HG03196 (cell line): Measurements from ENCODE around the gene TAPBP.
"Not testable (repeated sequence)": the region's sequence is repeated elsewhere in the genome, so short reads cannot be mapped to it uniquely, and the experiment has no call there.

Source experiments
- ATAC-seq: cut with Tn5 transposase; IDR thresholded peaks from one replicate; pipeline ENCODE4 v1.9.1; 2021; ENCODE audit not compliant: unreplicated experiment

Gene TAPBP

DNA sequence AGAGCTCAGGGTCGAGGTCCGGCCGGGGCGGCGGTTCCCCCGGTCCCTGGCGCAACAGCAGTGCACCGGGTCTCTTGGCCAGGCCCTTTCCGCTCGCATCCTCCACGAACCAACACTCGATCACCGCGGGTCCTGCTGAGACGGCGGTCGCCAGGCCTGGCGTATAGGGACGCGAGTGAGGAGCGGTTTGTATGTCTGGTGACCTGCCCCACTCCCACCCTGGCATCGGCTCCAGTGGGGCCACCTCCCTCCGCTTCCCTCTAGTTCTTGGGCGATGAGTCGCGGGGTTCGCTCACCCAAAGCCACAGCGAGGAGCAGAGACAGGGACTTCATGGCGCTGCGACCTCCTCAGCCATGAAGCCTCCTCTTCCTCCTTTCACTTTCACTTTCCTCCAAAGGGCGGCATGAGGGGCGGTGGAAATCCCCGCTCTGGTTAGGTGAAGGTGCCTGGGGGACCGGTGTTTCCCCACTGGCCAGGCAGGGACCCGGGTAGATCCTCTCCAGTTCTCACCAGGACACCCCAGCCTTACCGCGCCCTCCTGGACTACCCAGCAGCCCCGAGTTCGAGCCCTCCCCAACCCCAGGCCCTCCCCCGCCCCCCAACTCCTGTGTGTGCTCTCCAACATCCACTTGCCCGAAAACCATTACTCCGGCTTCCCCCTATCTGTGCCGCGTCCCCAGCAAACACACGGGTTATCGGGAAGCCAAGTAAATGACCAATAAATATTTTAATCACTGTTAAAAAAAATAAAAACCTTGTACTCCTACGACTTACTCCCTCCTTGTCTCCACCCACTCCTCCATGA lies at the start of gene TAPBP:
TAPBP (minus strand) TSS at position 370 of the 806 bp plus-strand sequence; CDS start at position 333, 37 bp downstream.
- ATAC-seq, result peak; percentile 37

- ATAC-seq, result not testable (repeated sequence)
Measured at GRCh38 chr6:33363486-33363885, 49.6 kb upstream of the TAPBP start.

DNA sequence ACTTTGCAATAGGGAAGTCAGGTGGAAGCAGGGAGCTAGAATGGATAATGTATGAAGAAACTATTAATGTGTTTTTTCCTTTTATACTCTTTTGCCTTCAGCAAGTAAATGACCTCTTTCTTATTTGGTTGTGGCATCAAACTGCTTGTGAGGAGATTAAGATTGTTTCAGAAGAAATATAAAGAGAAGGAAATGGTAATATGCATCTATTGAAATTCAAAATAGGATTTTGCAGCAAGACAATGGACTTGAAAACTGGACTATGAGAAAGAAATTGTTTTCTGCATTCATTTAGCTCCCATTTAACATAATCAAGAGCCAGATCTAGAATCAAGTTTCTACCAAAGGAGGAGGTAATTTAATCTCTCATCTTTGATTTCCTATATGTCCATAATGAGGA lies 45.5 kb upstream of the TAPBP start:
- ATAC-seq, result no peak

GRCh38 chr6:33357160-33357871 lies 43.4 kb upstream of the TAPBP start:
- ATAC-seq, result not testable (repeated sequence)

GRCh38 chr6:33356295-33356694 lies 42.4 kb upstream of the TAPBP start:
- no peak for ATAC-seq

DNA sequence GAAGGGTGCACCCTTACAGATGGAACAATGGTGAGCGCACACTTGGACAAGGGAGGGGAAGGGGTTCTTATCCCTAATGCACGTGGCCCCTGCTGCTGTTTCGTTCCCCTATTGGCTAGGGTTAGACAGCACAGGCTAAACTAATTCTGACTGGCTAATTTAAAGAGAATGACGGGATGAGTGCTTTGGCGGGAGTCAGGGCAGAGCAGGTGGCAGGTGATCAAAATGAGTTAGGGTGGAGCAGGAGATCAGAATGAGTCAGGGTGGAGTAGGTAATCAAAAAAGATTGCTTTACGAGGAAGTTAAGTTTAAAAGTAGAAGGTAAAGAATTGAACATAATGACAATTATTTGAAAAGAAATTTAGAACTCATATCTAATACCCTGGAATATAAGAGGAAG lies 42.0 kb upstream of the TAPBP start:
- not testable (repeated sequence) for ATAC-seq

- no peak for ATAC-seq
Measured at GRCh38 chr6:33347816-33348215, 33.9 kb upstream of the TAPBP start.

GRCh38 chr6:33346972-33347371 lies 33.1 kb upstream of the TAPBP start:
- not testable (repeated sequence) for ATAC-seq

DNA sequence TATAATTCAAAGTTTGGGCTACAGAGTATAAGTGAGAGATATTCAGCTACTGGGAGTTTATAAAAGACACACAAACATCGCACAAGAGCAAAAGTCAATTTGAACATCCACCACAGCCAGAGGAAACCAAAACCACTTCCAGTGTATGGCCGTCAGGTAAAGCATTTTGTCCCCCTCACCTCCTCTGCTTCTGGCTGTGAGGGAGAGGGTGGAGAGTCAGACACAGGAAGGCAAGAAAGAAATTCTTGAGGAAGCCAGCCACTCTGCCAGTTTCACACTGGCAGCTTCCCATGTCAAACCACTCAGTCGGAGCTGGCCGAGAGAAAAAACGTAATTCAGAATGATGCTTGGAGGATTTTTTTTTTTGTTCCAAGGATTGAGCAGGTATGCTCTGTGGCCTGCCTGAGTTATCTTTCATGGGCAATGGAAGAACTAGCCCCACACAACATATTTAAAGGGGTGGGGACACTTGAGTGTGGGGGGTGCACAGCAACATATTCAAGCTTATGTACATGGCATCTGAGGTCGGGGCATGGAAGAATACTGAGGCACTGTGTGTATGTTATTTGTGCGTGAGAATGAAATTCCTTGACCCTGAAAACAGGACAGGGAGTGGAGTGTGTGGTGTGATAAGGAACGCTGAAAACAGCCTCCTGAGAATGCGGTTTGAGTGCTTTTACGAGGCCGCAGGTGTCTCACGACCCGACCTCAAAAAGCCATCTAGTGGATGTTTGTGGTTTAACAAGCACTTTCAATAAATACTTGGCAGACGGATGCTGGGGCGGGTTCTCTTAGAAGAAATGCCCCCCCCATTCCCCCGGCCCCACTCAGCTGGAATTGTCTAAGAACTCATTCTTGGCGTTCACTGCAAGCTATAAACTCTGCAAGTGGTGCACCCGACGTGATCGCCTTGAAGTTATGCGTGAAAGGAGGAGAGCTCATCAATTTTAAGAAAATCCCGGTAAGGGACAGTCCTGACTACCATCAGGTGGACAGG lies 31.1 kb upstream of the TAPBP start:
- ATAC-seq, result no peak

DNA sequence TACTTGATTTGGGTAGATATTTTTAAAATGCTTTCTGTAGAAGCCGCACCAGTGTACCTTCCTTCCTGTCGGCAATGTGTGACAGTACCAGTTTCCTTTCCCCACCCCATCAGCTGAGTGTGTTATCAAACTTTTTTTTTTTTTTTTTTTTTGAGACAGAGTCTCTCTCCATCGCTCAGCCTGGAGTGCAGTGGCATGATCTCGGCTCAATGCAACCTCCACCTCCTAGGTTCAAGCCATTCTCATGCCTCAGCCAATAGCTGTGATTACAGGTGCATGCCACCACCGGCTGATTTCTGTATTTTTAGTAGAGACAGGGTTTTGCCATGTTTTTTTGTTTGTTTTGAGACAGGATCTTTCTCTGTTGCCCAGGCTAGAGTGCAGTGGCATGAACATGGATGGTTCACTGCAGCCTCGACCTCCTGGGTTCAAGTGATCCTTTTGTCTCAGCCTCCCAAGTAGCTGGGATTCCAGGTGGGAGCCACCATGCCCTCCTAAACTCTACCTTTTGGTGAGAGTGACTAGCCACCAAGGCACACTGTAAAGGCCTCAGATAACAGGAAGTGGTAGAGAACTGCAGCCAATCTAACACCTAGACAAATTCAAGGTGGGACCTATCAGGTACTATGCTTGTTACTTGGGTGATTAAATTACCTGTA lies 30.2 kb upstream of the TAPBP start:
- ATAC-seq, result peak; percentile 51

- not testable (repeated sequence) for ATAC-seq
Measured at GRCh38 chr6:33343606-33343952, 29.7 kb upstream of the TAPBP start.

GRCh38 chr6:33339193-33339592 lies 25.3 kb upstream of the TAPBP start:
- ATAC-seq, result no peak

GRCh38 chr6:33336495-33336894 lies 22.6 kb upstream of the TAPBP start:
- no peak for ATAC-seq

- ATAC-seq, result no peak
Measured at GRCh38 chr6:33335916-33336315, 22.0 kb upstream of the TAPBP start.

- ATAC-seq, result no peak
Measured at GRCh38 chr6:33333666-33334065, 19.8 kb upstream of the TAPBP start.

GRCh38 chr6:33330736-33331135 lies 16.9 kb upstream of the TAPBP start:
- ATAC-seq, result no peak

GRCh38 chr6:33329058-33329457 lies 15.2 kb upstream of the TAPBP start:
- no peak for ATAC-seq

DNA sequence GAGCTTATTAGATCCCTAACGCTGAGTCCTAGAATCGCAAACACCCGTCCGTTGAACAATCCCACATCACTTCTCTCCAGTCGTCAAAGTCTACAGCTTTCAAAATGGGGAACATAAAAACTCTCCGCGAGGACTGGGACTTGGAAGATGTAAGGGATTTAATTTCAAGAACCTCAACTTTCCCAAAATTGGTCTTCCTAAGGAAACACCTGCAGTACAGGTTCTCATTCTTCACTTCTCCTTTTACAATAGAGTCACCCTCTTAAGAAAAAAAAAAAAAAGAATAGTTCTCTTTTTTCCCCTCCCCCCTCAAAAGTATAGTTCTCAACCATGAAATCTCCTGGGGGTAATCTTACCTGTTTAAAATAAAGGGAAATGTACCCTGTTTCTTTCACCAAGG lies 10.2 kb upstream of the TAPBP start:
- no peak for ATAC-seq

DNA sequence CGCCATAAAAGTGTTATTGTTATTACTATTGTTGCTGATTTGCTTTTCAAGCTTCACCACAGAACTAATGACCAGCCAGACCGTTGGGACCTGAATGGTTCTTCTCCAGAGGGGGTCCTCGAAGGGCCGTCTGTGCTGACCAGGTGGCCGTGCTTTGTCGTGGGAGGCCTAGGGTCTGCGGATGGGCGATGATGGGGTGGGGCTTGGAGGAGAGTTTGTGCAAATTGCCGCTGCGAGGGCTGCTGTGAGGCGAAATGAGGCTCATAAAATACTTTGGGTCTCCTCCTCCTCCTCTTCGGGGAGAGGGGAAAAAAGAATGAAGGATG lies 9.7 kb upstream of the TAPBP start:
- peak; percentile 19 for ATAC-seq

GRCh38 chr6:33321227-33321626 lies 7.3 kb upstream of the TAPBP start:
- no peak for ATAC-seq
